ENCODE results near the gene CRIP2. TPM values are rescaled to one million over a fixed set of nuclear protein-coding genes. Genes with fewer than 3 reads are reported as not detected.

Gene CRIP2
- total and polyA plus RNA-seq, 2 of the 13 experiments (the other 11 are each of a cell fraction or from before 2014, with no cell fraction given) = 31.6 to 37.9 TPM

- TF ChIP-seq AGO2 (optimal IDR thresholded peaks at IDR 0.05; ENCODE audit: low read depth, low read length) (peak; percentile 78), ZNF33A (CRISPR knock-in tag; IDR thresholded peaks at IDR 0.05; ENCODE audit: borderline replicate concordance) (no peak), PCBP1 (IDR thresholded peaks at IDR 0.05; ENCODE audit: borderline replicate concordance, low read depth, low read length) (0 out of 2 replicates have a peak, but pooled peaks have one; percentile 12), ZNF740 (CRISPR knock-in tag; IDR thresholded peaks at IDR 0.05) (no peak), ZBTB14 (CRISPR knock-in tag; IDR thresholded peaks at IDR 0.05) (peak; percentile 34; the same call in 1 of the 2 replicates), CEBPB (IDR thresholded peaks at IDR 0.05; ENCODE audit: borderline replicate concordance, low read depth, low read length) (no peak), ZNF512B (CRISPR knock-in tag; IDR thresholded peaks at IDR 0.05; ENCODE audit: borderline replicate concordance) (no peak), ZBTB20 (CRISPR knock-in tag; IDR thresholded peaks at IDR 0.05; ENCODE audit: borderline replicate concordance, low read depth) (no peak), IRF2 (CRISPR knock-in tag; IDR thresholded peaks at IDR 0.05) (no peak), GZF1 (CRISPR knock-in tag; IDR thresholded peaks at IDR 0.05) (no peak), GTF3A (CRISPR knock-in tag; conservative IDR thresholded peaks at IDR 0.05) (no peak), ELK4 (CRISPR knock-in tag; IDR thresholded peaks at IDR 0.05; ENCODE audit: borderline replicate concordance) (no peak), PBX2 (CRISPR knock-in tag; IDR thresholded peaks at IDR 0.05) (no peak), CREB1 (IDR thresholded peaks at IDR 0.05) (no peak), CREB1 (CRISPR knock-in tag; IDR thresholded peaks at IDR 0.05) (no peak), ZNF484 (CRISPR knock-in tag; IDR thresholded peaks at IDR 0.05; ENCODE audit: borderline replicate concordance, low read depth) (no peak), FOSL1 (CRISPR knock-in tag; IDR thresholded peaks at IDR 0.05; ENCODE audit: borderline replicate concordance) (no peak)
These were observed 12.9 kb downstream of the CRIP2 start (continued) for GRCh38 chr14:105487449-105487985.

All from HepG2 (cell line).